NCI-H2081 (cell line): ENCODE results near the gene CTNND1.
A peak's percentile ranks its signal among the peaks of the same experiment; 100 is the strongest.

ENCODE experiments used
- DNase-seq, 2 experiments: peaks; one replicate each; lab custom pipeline; 2025; lab: John Stamatoyannopoulos, UW

CTNND1 gene

DNA sequence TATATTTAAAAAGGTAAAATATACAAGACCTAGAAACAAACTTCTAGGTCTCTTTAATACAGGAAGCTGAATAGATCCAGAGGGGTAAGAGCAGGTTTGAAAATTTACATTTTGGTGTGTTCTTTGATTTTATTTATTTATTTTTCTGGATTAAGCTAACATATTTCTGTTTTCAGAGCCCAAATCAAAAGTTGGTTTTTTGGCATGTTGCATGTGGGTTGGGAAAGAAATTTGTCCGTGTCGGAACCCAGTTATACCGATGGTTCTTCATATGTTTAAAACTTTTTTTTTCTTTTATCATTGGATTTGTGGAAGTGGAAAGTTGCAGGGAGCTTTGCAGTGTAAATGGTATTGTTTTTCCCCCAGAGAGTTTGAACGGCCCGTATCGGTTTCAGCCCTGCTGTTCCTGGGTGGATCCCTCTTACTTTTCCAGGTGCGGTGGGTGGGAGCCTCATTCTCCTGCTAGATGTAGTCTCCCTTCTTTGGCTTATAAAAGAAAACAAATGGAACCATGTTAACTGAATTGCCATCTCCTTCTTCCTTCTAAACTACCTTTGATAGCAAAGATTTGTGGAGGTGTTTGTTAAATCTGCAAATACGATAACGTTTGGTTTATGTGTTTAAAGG lies 746 bp downstream of the CTNND1 start:
- peak in 1 of 2 experiments; percentile 16 for DNase-seq

GRCh38 chr11:57763568-57763967 lies 2.0 kb downstream of the CTNND1 start:
- peak; percentile 5 to 14 for DNase-seq

DNA sequence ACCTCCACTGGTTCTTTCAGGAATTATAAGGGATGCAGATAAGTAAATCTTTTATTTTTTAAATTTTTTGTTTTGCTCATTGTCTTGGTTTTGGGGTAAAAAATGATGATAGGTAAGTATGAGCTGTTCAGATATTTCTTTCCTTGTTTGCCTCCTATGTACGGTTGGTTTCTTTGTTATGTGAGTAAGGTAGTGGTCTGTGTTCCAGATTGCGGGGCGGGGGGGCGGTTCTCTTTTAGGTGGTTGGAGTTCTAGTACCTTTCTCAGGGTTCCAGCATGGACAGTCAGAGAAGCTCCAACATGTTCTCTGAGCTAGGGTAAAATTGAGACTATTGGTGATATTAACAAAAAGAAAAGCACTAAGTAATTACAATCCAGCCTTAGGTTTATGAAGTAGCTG lies 2.4 kb downstream of the CTNND1 start:
- DNase-seq, result no peak

DNA sequence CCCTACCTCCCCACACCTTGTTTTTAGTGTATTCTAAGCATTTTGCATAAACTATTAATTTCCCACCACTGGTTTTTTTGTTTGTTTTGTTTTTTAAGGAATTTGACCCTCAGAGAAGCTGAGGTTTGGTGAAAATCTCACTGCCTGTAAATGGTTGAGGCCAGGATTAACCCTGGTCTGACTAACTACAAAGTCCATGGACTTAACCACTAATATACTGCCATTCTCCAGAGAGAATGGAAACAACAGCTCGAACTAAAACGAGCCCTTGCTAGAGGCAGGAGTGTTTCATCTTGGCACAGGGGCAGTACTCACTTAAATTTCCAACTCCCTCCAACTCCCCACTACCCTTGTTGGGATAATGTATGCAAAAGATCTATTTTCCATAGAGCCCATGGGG lies 3.0 kb downstream of the CTNND1 start:
- DNase-seq, result no peak

DNA sequence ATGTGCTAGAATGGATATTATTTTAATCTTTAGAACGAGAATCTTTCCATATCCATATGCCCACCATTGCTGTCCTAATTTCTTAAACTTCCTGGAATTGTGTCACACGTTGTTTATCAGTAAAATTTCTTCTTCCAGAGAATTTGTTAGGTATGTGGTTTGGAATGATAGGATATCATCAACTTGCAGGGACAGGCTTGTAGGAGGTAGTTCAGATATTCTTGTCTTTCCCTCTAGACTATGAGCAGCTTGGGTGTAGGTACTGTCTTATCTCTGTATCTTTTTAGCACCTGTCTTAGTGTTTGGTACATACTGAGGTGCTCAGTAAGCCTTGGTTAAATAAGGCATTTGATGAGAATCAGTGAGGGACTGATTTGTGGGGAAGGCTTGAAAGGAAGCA lies 3.4 kb downstream of the CTNND1 start:
- DNase-seq, result no peak

DNA sequence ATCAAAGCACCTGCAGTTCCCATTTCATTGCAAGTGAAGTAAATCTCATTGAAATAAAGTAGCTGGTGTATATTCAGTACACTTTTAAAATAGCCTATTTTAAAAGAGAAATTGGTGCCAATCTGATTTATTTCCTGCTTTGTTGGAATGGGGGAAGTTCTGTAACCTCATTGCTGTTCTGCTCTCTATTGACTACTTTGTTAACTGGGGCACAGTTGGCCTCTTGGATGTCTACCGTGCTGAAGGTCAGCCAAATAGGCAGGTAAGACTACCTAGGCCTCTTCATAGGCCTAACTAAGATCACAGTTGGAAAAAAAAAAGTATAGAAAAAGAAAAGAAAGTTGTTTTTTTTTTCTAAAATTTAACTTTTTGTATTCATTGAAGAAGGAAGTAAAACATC lies 9.2 kb downstream of the CTNND1 start:
- no peak for DNase-seq

DNA sequence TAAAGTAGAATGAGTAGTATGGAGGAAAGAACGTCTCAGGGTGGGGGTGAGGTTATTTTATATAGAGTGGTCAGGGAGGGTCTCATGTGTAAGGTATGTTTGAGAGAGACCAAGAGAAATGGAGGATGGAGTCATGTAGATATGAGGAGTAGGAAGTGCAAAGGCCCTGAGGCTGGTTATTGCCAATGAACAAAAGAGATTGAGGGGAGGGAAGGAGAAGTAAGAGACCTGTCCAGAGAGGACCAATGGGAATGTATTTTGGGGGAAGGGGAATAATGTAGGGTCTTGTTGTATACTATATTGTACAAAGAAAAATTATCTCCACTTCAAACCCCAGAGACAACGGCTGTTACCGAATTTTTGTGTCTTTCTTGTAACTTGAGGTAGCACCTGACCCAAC lies 9.8 kb downstream of the CTNND1 start:
- DNase-seq, result no peak

DNA sequence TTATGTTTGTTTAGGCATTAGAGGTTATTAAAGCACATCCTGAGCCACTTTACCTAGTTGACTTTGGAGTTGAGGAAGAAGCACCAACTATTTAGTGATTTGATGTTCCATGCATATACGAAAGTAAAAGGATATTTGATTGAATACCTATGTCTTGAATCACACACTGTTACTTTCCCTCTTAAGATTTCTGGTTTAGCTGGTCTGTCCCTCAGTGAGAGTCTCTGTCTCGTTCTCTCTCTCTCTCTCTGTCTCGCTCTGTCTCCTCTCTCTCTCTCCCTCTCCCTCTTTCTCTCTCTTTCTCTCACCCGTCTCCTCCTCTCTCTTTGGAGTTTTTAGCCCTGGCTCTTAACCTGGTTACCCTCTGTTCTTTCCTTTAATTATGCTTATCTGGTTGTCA lies 11.0 kb downstream of the CTNND1 start:
- DNase-seq, result no peak

- no peak for DNase-seq
Measured at GRCh38 chr11:57773026-57773598, 11.5 kb downstream of the CTNND1 start.

DNA sequence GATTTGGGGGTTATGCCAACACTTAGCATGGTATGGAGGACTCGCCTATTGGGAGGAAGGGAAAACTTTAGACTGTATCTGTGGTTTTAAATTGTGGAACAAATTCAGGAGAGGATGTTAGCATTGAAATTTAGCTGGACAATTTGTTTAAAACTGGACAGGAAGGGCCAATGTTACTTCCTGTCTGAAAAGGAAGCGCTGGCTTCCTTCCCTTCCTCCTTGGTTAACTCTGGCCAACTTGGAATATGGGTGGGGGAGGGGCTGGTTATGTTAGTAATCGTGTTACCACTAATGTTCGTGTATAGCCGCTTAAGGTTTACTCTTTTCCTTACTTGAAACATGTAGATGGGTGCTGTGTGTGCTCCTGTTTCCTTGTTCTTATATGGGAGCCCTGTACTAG lies 13.9 kb downstream of the CTNND1 start:
- DNase-seq, result no peak

- DNase-seq, result no peak
Measured at GRCh38 chr11:57776031-57776521, 14.5 kb downstream of the CTNND1 start.

DNA sequence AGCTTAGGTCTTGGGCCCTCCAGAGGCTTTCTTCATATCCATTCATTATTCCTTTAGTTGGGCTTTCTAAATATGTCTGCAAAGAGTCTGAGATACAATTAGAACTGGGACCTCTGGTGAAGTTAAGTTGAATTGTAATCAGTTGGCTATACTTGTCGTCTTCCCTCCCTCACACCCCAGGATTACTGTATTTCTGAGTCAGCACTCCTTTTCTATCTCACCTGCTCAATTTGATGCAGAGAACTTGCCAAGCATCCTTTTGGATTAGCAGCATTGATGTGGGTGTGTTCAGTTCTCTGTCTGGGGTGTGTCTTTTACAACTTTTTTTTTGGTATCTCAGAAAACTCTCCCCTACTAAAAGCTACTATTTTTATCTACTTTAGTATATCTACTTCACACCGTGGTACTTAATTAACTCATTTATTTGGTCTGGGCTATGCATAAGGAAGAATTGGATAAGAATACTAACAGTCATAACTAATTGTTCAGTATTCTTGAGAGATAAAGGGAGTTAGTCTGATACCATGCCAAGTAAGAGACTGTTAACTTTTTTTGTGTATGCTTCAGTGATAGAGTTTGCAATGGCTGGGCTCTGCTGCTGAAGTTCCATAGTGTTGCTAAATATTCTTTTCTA lies 15.1 kb downstream of the CTNND1 start:
- DNase-seq, result no peak

GRCh38 chr11:57777969-57778317 lies 16.3 kb downstream of the CTNND1 start:
- no peak for DNase-seq

GRCh38 chr11:57778318-57779037 lies 16.9 kb downstream of the CTNND1 start:
- DNase-seq, result peak in 1 of 2 experiments; percentile 59

DNA sequence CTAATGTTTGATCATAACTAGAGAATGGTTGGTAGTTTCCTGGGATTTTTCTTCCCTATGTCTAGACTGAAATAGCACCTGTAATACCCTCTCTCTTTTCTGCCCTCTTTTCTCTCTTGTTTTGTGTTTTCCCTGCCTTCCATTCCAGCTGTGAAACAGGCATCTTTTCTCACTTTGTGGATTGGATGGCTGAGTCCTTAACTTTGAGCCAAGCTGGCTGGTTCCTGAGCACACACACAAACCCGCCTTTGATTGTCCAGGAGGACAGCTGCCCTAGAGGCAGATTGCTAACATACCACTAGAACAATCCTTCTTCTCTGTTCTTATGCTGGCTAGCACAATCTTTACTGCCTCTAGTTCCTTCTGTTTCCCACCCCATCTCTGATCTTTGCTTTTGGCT lies 17.7 kb downstream of the CTNND1 start:
- DNase-seq, result no peak

GRCh38 chr11:57781529-57781943 lies 19.9 kb downstream of the CTNND1 start:
- DNase-seq, result no peak

DNA sequence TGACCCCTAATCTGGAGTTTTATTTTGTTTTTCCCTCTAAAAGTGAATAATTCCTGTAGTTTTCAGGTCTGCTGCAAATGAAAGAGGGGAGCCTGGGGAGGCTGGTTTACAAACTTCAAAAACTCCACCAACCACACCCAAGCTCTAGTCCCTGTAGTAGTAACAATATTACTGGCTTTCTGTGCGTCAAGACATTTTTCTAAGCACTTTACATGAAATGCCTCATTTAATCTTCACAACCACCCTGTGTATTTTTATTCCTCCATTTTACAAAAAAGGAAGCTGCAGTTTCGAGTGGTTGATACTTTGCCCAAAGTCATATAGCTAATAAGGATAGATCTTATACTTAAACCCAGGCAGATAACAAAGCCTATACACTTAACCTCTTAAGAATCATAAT lies 23.5 kb downstream of the CTNND1 start:
- no peak for DNase-seq

DNA sequence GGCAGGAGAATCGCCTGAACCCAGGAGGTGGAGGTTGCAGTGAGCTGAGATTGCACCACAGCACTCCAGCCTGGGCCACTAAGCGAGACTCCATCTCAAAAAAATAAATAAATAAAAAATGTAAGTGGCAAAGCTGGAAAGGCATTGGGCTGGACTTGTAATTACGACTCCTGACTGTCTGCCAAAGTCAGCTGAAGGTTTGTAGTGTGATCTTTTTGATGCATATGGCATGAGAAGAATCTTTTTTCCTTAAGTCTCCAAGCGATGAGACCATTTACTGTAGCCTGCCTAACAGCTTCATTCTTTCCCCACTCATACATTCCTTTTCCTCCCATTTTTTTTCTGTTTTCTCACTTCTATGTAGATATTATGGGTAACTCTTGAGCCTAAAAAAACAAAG lies 24.8 kb downstream of the CTNND1 start:
- peak in 1 of 2 experiments; percentile 1 for DNase-seq

DNA sequence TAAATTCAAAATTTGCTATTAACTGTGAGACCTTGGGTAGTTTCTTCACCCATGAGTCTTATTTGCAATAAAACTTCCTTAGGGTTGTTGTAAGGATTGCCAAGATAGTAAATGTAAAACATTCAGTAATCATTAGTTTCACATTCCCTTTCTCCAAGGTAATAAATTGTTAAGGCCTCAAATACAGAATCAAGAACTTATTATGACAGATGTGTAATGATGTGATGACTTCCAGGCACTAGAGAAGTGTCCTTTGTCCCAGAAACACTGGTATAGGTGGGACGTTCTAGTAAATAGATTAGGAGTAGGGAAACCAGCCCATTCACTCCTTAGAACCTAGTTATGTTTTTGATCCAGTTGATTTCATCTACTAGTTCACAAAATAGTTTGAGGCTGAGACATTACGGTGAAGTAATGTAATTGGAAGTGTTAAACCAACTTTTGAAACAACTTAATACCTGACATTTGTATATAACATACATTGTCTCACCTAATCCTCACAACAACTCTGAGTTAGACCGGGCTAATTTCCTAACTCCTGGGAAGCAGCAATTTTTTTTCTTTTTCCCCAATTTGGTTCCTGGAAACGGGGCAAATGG lies 25.5 kb downstream of the CTNND1 start:
- DNase-seq, result no peak

DNA sequence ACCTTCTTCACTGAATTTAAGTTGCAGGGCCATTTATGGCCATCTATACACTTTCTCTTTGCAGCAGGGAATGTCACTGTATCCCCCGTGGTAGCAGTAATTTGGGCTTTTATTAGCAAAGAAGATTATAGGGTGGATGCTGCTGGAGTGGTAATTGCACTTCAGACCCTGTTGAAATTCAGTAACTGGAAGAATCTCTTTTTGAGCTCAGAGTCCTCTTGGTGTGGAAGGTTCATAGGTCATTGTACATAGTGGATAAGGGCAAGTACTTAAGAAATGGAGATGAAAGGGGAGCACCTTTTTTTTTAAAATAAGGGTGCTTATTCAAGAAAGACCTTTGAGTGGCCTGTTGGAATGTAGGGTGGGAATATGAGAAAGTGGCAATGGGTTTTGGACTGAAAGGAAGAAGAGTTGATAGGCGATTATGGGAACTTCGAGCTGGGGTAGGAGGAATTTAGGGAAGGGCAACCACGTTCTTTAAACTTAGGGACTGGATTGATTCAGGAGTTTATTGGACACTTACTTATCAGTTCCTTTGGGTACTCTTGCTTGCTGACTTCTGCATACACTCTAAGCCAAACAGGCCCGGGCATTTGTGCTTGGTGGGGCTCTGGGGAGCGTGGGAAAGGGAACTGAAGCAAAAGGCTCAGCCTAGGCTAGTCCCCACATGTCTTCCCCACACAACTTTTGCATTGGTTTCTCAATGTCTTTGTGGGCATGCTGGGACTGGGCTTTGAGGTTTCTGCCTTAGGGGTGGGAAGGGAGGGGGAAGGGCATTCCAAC lies 26.5 kb downstream of the CTNND1 start:
- no peak for DNase-seq

GRCh38 chr11:57788703-57789088 lies 27.1 kb downstream of the CTNND1 start:
- DNase-seq, result no peak
